A549 (cell line): ENCODE measurements around the gene OLAH. TPM values are rescaled to one million over a fixed set of nuclear protein-coding genes. Genes with fewer than 3 reads are reported as not detected.

ENCODE experiments used
- ATAC-seq, 2 experiments: fragments of 200-7000 bp in 1 of 2; fragments of >200 bp in 1 of 2; cut with Nextera tagmentation in 1 of 2; cut with Tn5 transposase in 1 of 2; 3 replicates each; pipeline versions ENCODE4 v1.8.0 to v1.9.1; 2018 to 2020; ENCODE audit warnings: mild to moderate bottlenecking in 1 of 2, moderate library complexity in 1 of 2
- CTCF ChIA-PET: fragments of 300-600 bp; sonication (Branson Sonifier 250); formaldehyde crosslinking; extraction: SDS; loops from one replicate; lab custom pipeline; 2021; ENCODE audit warnings: antibody characterized with exemption, inconsistent platforms; lab: Yijun Ruan, JAX
- POLR2A ChIA-PET: fragments of 350-600 bp; formaldehyde crosslinking; extraction: SDS; loops from one replicate; lab custom pipeline; 2021; ENCODE audit warnings: antibody characterized with exemption, inconsistent platforms; lab: Yijun Ruan, JAX
- DNase-seq, 2 experiments: peaks; one replicate each; pipeline versions ENCODE4 v3.0.0 to v3.0.0-alpha.2; 2011 to 2016; ENCODE audit warnings: low read depth in 1 of 2, low spot score in 1 of 2
- FAIRE-seq: peaks from 2 replicates; lab custom pipeline; 2011; peaks lifted over from hg19 to GRCh38; lab: Jason Lieb, UNC
- H3K27ac ChIP-seq, 2 experiments: fragments of >200 bp; sonication (Bioruptor Twin); formaldehyde crosslinking; 3 replicates each; pipeline ENCODE4 v1.5.1; 2016 to 2017
- H3K4me1 ChIP-seq: fragments of >200 bp; sonication (Bioruptor Twin); formaldehyde crosslinking; 3 replicates; pipeline ENCODE4 v1.6.1; 2016
- H3K4me2 ChIP-seq: fragments of >200 bp; sonication (Bioruptor Twin); formaldehyde crosslinking; 3 replicates; pipeline ENCODE4 v1.6.1; 2016
- H3K4me3 ChIP-seq: fragments of >200 bp; sonication (Bioruptor Twin); formaldehyde crosslinking; 3 replicates; pipeline ENCODE4 v1.5.1; 2016
- H3K9me3 ChIP-seq: fragments of >200 bp; sonication (Bioruptor Twin); formaldehyde crosslinking; 3 replicates; pipeline ENCODE4 v1.6.1; 2016
- BHLHE40 ChIP-seq: IDR thresholded peaks from 2 replicates; pipeline ENCODE4 v1.6.1; 2012; ENCODE audit warnings: low read depth, low read length, inconsistent platforms
- CHD4 ChIP-seq: fragments of 200-600 bp; sonication (generic); IDR thresholded peaks from 2 replicates; pipeline ENCODE4 v1.6.1; 2016; ENCODE audit warnings: antibody characterized with exemption, mild to moderate bottlenecking, borderline replicate concordance
- E2F6 ChIP-seq: IDR thresholded peaks from 2 replicates; pipeline ENCODE4 v1.6.1; 2012; ENCODE audit warnings: low read depth, borderline replicate concordance
- GATA3 ChIP-seq: IDR thresholded peaks from 2 replicates; pipeline ENCODE4 v1.6.1; 2012; ENCODE audit warnings: borderline replicate concordance
- HDAC2 ChIP-seq: fragments of 200-600 bp; sonication (generic); IDR thresholded peaks from 2 replicates; pipeline ENCODE4 v1.6.1; 2016
- HES2 ChIP-seq: fragments of >200 bp; sonication (Bioruptor Twin); formaldehyde crosslinking; IDR thresholded peaks from 2 replicates; pipeline ENCODE4 v1.6.1; 2016
- HOXB13 ChIP-seq: fragments of 250-450 bp; sonication (Bioruptor Pico); IDR thresholded peaks from 2 replicates; pipeline ENCODE4 v1.5.0; 2020; ENCODE audit warnings: low read depth, mild to moderate bottlenecking, moderate library complexity
- HOXB5 ChIP-seq: fragments of 250-450 bp; sonication (Bioruptor Pico); IDR thresholded peaks from 2 replicates; pipeline ENCODE4 v1.5.0; 2020; ENCODE audit warnings: mild to moderate bottlenecking, moderate library complexity
- KDM5A ChIP-seq: fragments of 200-600 bp; sonication (generic); IDR thresholded peaks from 2 replicates; pipeline ENCODE4 v1.6.1; 2016; ENCODE audit warnings: antibody characterized with exemption, mild to moderate bottlenecking
- MAFK ChIP-seq: fragments of 450-650 bp; IDR thresholded peaks from 2 replicates; pipeline ENCODE4 v1.6.1; 2014; ENCODE audit not compliant: partially characterized antibody
- NFE2L2 ChIP-seq: fragments of 150-350 bp; conservative IDR thresholded peaks from 2 replicates; pipeline ENCODE4 v1.6.1; 2014; ENCODE audit warnings: low read length
- NR3C1 ChIP-seq: fragments of >200 bp; sonication (Bioruptor Twin); formaldehyde crosslinking; IDR thresholded peaks from 3 replicates; pipeline ENCODE4 v1.6.1; 2017
- PBX3 ChIP-seq: IDR thresholded peaks from 2 replicates; pipeline ENCODE4 v1.6.1; 2012
- PHF8 ChIP-seq: fragments of 200-600 bp; sonication (generic); IDR thresholded peaks from 2 replicates; pipeline ENCODE4 v1.6.1; 2016; ENCODE audit warnings: low read depth, mild to moderate bottlenecking, antibody characterized with exemption, moderate library complexity, borderline replicate concordance
- POLR2AphosphoS2 ChIP-seq: conservative IDR thresholded peaks from 2 replicates; pipeline ENCODE4 v1.6.1; 2012; ENCODE audit warnings: low read length, improper control_type of control experiment, inconsistent platforms
- REST ChIP-seq: fragments of 200-600 bp; sonication (generic); IDR thresholded peaks from 2 replicates; pipeline ENCODE4 v1.6.1; 2016; ENCODE audit warnings: antibody characterized with exemption, mild to moderate bottlenecking, moderate library complexity
- TFCP2L1 ChIP-seq: fragments of 250-450 bp; sonication (Bioruptor Pico); IDR thresholded peaks from 2 replicates; pipeline ENCODE4 v1.5.0; 2021; ENCODE audit warnings: mild to moderate bottlenecking
- USF2 ChIP-seq: fragments of 450-650 bp; IDR thresholded peaks from 2 replicates; pipeline ENCODE4 v1.6.1; 2014; ENCODE audit warnings: antibody characterized with exemption
- ZSCAN20 ChIP-seq: fragments of 250-450 bp; sonication (Bioruptor Pico); IDR thresholded peaks from 2 replicates; pipeline ENCODE4 v1.8.0; 2022; ENCODE audit warnings: mild to moderate bottlenecking, moderate library complexity
- WGBS: methylation state at CpG from one replicate; pipeline ENCODE4 v1.1.6; 2017; ENCODE audit errors: missing lambda C conversion rate; 5-methylcytosine and 5-hydroxymethylcytosine counted together
- polyA plus RNA-seq, 4 experiments: library from polyadenylated mRNA; depleted of rRNA in 3 of 4; stranded (reverse); fragments of >200 nt; fragmentation: RNase III in 1 of 4; extraction: RNeasy Plus Mini Kit Qiagen cat#74134 plus additional on column Dnase treatment in 1 of 4; gene quantifications; 2 replicates in 3 of 4; 3 replicates in 1 of 4; pipeline ENCODE4 v1.2.3, GENCODE V29; 2011 to 2017

OLAH gene
- polyA plus RNA-seq, 2 of the 4 experiments (the other 2 are of a cell fraction), result 0.34 TPM; not detected in 1

GRCh38 chr10:15113766-15114165 is 70.0 kb downstream of the OLAH start:
- FAIRE-seq (no peak), DNase-seq (no peak), ATAC-seq (no peak)
- TF ChIP-seq PHF8 (no peak), TFCP2L1 (no peak), HOXB13 (CRISPR knock-in tag) (no peak)
- Histone ChIP-seq H3K4me3 (no peak overlapping the region), H3K27ac (no peak overlapping the region), H3K4me1 (peaks cover 5% of the 10 kb centered on the region; the same call in 2 of the 3 replicates), H3K9me3 (no peaks in the 10 kb centered on the region), H3K4me2 (no peak overlapping the region)
- ChIA-PET POLR2A (no interaction called here), CTCF (interaction anchor here (0.6 to 1.3 kb wide), 2 partner anchors 10 to 252 kb away, joined by 3 to 4 read pairs; no protein-coding TSS in a partner anchor)
- 92% methylated on average over 4 of the region's 4 CpGs for WGBS

GRCh38 chr10:15116225-15116624 is 72.5 kb downstream of the OLAH start:
- no peak for ATAC-seq
- H3K4me2 ChIP-seq, result no peak overlapping the region
- H3K4me1 ChIP-seq, result no peaks in the 10 kb centered on the region
- ChIA-PET CTCF (no interaction called here), POLR2A (no interaction called here)
- no peak for DNase-seq
- no peak overlapping the region for H3K4me3 ChIP-seq
- no peak for TF ChIP-seq MAFK
- no peak for TF ChIP-seq HES2
- no peak for TF ChIP-seq USF2
- TF ChIP-seq CHD4, result no peak
- TF ChIP-seq E2F6, result no peak
- no peak for TF ChIP-seq NR3C1
- no peak for TF ChIP-seq PBX3
- TF ChIP-seq GATA3, result no peak
- TF ChIP-seq NFE2L2, result no peak
- TF ChIP-seq BHLHE40, result no peak
- TF ChIP-seq ZSCAN20, result no peak
- TF ChIP-seq HOXB13 (CRISPR knock-in tag), result no peak
- no peak for TF ChIP-seq POLR2AphosphoS2
- no peak for TF ChIP-seq HDAC2
- TF ChIP-seq REST, result no peak
- no peak for TF ChIP-seq KDM5A
- TF ChIP-seq HOXB5 (CRISPR knock-in tag), result no peak
- H3K27ac ChIP-seq, result no peak overlapping the region
- FAIRE-seq, result no peak
- H3K9me3 ChIP-seq, result no peaks in the 10 kb centered on the region
- 92% methylated on average over 5 of the region's 5 CpGs for WGBS
